GM18519 (cell line): Measurements from ENCODE around the gene LAG3.

Experiments used
- ATAC-seq: cut with Tn5 transposase; IDR thresholded peaks from one replicate; pipeline ENCODE4 v1.9.1; 2021; ENCODE audit warnings: mild to moderate bottlenecking, moderate library complexity; ENCODE audit not compliant: unreplicated experiment, low FRiP score

LAG3 gene

GRCh38 chr12:6752921-6753771 is 19.2 kb upstream of the LAG3 start, which contains the start of gene MLF2:
Gene MLF2 (minus strand): TSS chr12:6753141. CDS start chr12:6752334, 807 bp downstream.
- ATAC-seq, result peak; percentile 79

GRCh38 chr12:6753772-6754356 is 18.5 kb upstream of the LAG3 start:
- ATAC-seq, result no peak

- ATAC-seq, result no peak
Measured at GRCh38 chr12:6754411-6754810, 17.9 kb upstream of the LAG3 start.

- ATAC-seq, result no peak
Measured at GRCh38 chr12:6757028-6757690, 15.2 kb upstream of the LAG3 start.

- no peak for ATAC-seq
Measured at GRCh38 chr12:6758506-6759095, 13.7 kb upstream of the LAG3 start.

- ATAC-seq, result no peak
Measured at GRCh38 chr12:6759741-6760140, 12.6 kb upstream of the LAG3 start.

GRCh38 chr12:6763380-6763779 is 8.9 kb upstream of the LAG3 start:
- ATAC-seq, result no peak

GRCh38 chr12:6764011-6764828 is 8.1 kb upstream of the LAG3 start:
- ATAC-seq, result peak; percentile 70

GRCh38 chr12:6765048-6765633 is 7.2 kb upstream of the LAG3 start:
- no peak for ATAC-seq

- ATAC-seq, result no peak
Measured at GRCh38 chr12:6765634-6766581, 6.4 kb upstream of the LAG3 start, which contains the start of gene PTMS. Gene PTMS (plus strand): TSS chr12:6766363. CDS start chr12:6766706, 343 bp downstream.

- ATAC-seq, result no peak
Measured at GRCh38 chr12:6766651-6767349, 5.5 kb upstream of the LAG3 start.

GRCh38 chr12:6767353-6768319 is 4.7 kb upstream of the LAG3 start:
- ATAC-seq, result no peak

GRCh38 chr12:6768437-6768914 is 3.8 kb upstream of the LAG3 start:
- ATAC-seq, result no peak

GRCh38 chr12:6768990-6769389 is 3.3 kb upstream of the LAG3 start:
- no peak for ATAC-seq

- no peak for ATAC-seq
Measured at GRCh38 chr12:6769666-6770065, 2.7 kb upstream of the LAG3 start.

- ATAC-seq, result no peak
Measured at GRCh38 chr12:6770094-6770493, 2.2 kb upstream of the LAG3 start.

- ATAC-seq, result no peak
Measured at GRCh38 chr12:6770600-6770999, 1.7 kb upstream of the LAG3 start.
